Measurements from ENCODE around the gene TANC2.
A peak's percentile ranks its signal among the peaks of the same experiment; 100 is the strongest.

The TANC2 gene

DNA sequence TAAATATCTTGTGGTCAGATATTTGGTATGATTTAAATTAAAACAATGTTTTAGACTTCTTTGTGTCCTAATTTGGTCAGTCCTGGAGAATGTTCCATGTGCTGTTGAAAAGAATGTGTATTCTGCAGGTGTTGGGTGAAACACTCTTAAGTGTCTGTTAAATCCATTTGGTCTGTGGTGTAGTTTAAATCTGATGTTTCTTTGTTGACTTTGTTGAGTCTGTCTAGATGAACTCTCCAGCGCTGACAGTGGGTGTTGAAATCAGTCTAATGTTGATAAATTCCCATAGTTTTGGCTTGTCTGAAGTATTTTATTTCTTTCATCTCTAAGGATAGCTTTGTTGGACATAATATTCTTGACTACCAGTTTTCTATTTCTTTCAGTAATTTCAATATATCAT lies 18.8 kb downstream of the TANC2 start:
- H3K27me3 ChIP-seq (replicated peaks; ENCODE audit: control insufficient read depth, insufficient read depth, low read length): no peaks in the 10 kb centered on the region
- H3K9ac ChIP-seq (ENCODE audit: low read length): no peak overlapping the region
- peaks cover 15% of the 10 kb centered on the region for H3K9me3 ChIP-seq (ENCODE audit: control insufficient read depth, low read length)
- no peaks in the 10 kb centered on the region for H3K4me1 ChIP-seq (ENCODE audit: control insufficient read depth, insufficient read depth, low read length)
- no peak overlapping the region for H3K4me3 ChIP-seq (ENCODE audit: low read length)
- no peaks in the 10 kb centered on the region for H3K36me3 ChIP-seq (ENCODE audit: control insufficient read depth, insufficient read depth, low read length, severe bottlenecking)
- no peak for DNase-seq (ENCODE audit: low read depth)

DNA sequence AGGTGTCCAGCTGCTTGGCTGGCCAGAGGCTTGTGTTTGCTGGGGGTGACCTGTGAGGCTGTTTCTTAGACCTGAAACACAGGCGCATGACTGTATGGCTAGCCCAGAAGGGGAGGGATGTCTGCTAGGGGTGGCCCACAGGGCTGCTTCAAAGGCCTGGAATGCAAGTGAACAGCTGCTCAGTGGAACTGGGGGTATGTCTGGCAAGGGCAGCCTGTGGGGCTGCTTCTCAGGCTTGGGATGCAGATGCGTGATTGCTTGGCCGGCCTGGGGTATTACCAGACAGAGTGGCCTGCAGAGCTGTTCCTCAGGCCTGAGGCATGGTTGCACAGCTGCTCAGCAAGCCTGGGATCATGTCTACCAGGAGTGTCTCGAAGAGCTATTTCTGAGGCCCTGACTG lies 20.5 kb downstream of the TANC2 start:
- no peak for DNase-seq (ENCODE audit: low read depth)
- Histone ChIP-seq H3K4me3 (ENCODE audit: low read length) (no peak overlapping the region), H3K4me1 (ENCODE audit: control insufficient read depth, insufficient read depth, low read length) (no peaks in the 10 kb centered on the region), H3K9me3 (ENCODE audit: control insufficient read depth, low read length) (peaks cover 15% of the 10 kb centered on the region), H3K36me3 (ENCODE audit: control insufficient read depth, insufficient read depth, low read length, severe bottlenecking) (no peaks in the 10 kb centered on the region), H3K9ac (ENCODE audit: low read length) (no peak overlapping the region), H3K27me3 (replicated peaks; ENCODE audit: control insufficient read depth, insufficient read depth, low read length) (no peaks in the 10 kb centered on the region)

DNA sequence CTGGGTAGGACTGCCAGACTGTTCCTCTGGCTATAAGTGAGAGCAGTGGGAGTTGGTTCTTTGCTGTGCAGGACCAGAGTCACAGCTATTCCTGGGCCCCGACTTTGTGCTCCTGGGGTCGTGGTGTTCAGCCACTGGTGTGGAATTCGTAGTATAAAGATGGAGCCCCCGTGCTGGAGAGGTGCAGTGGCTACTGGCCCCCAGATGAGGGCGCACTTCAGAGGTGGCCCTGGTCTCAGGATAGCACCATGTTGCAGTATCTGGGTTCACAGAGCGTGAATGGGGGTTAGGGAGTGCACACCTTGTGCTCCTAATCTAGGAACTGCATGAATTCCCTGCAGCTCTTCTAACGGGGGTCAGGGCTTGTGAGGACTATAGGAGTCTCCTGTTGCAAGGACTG lies 21.1 kb downstream of the TANC2 start:
- Histone ChIP-seq H3K9ac (ENCODE audit: low read length) (no peak overlapping the region), H3K4me1 (ENCODE audit: control insufficient read depth, insufficient read depth, low read length) (no peaks in the 10 kb centered on the region), H3K36me3 (ENCODE audit: control insufficient read depth, insufficient read depth, low read length, severe bottlenecking) (no peaks in the 10 kb centered on the region), H3K9me3 (ENCODE audit: control insufficient read depth, low read length) (peaks cover 15% of the 10 kb centered on the region), H3K4me3 (ENCODE audit: low read length) (no peak overlapping the region), H3K27me3 (replicated peaks; ENCODE audit: control insufficient read depth, insufficient read depth, low read length) (no peaks in the 10 kb centered on the region)
- no peak for DNase-seq (ENCODE audit: low read depth)

DNA sequence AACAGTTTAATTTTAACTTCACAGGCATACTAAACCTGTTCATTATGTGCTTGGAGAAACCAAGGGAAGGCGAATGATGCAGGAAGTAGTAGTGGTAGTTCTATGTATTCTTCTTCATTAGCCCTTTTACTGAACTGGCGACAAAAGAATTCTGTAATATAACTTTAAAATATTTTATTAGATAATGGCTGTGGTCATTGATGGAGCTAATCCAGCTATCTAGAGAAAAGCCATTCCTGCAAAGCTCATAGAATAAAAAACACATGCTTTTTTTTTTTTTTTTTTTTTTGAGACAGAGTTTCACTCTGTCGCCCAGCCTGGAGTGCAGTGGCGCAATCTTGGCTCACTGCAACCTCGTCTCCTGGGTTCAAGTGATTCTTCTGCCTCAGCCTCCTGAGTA lies 23.5 kb downstream of the TANC2 start:
- no peaks in the 10 kb centered on the region for H3K36me3 ChIP-seq (ENCODE audit: control insufficient read depth, insufficient read depth, low read length, severe bottlenecking)
- no peak overlapping the region for H3K9ac ChIP-seq (ENCODE audit: low read length)
- H3K4me3 ChIP-seq (ENCODE audit: low read length): no peak overlapping the region
- H3K4me1 ChIP-seq (ENCODE audit: control insufficient read depth, insufficient read depth, low read length): no peaks in the 10 kb centered on the region
- peaks cover 6% of the 10 kb centered on the region for H3K9me3 ChIP-seq (ENCODE audit: control insufficient read depth, low read length)
- no peak for DNase-seq (ENCODE audit: low read depth)
- H3K27me3 ChIP-seq (replicated peaks; ENCODE audit: control insufficient read depth, insufficient read depth, low read length): no peaks in the 10 kb centered on the region

DNA sequence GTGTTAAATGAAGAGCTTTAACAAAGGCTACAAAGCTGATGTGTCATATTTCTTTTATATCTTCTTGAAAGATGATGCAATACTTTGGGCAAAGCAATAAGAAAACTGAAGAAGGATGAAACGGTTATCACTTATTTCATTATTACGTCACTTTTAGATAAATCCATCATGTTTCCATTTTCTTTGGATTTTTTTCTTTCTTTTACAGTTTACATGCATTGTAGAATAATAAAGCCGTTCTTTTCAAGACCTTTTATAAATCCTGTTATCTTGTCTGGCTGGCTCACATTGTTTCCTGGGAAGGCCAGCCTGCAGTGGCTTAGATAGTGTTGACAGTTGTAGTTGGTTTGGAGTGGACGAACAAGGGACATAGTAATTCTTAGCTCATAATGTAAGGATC lies 28.9 kb downstream of the TANC2 start:
- no peak overlapping the region for H3K4me3 ChIP-seq (ENCODE audit: low read length)
- no peaks in the 10 kb centered on the region for H3K27me3 ChIP-seq (replicated peaks; ENCODE audit: control insufficient read depth, insufficient read depth, low read length)
- no peaks in the 10 kb centered on the region for H3K9me3 ChIP-seq (ENCODE audit: control insufficient read depth, low read length)
- peaks cover 28% of the 10 kb centered on the region for H3K4me1 ChIP-seq (ENCODE audit: control insufficient read depth, insufficient read depth, low read length)
- DNase-seq (ENCODE audit: low read depth): no peak
- no peaks in the 10 kb centered on the region for H3K36me3 ChIP-seq (ENCODE audit: control insufficient read depth, insufficient read depth, low read length, severe bottlenecking)
- H3K9ac ChIP-seq (ENCODE audit: low read length): no peak overlapping the region

DNA sequence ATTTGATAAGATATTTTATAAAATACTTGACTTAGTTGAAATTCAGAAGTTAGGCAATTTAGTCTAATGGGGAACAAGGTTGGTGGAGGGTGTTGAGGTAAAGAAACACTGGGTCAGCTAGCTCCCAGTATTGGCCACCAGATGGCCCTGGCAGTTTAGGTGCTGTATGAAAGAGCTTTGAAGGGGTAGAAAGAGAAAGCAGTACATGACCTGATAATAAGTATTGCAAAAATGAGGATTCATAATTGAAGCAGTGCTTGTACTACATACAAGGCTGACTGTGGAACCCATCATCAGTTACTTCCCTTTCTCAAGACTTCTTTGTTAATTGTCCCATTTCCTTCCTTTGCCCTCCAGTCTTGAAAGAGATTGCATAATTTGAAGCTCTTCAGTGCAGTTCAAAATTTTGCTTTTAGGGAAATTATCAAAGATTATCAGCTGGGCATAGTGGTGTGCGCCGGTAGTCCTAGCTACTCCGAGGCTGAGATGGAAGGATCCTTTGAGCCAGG lies 29.4 kb downstream of the TANC2 start:
- peak; percentile 17 for DNase-seq (ENCODE audit: low read depth)

DNA sequence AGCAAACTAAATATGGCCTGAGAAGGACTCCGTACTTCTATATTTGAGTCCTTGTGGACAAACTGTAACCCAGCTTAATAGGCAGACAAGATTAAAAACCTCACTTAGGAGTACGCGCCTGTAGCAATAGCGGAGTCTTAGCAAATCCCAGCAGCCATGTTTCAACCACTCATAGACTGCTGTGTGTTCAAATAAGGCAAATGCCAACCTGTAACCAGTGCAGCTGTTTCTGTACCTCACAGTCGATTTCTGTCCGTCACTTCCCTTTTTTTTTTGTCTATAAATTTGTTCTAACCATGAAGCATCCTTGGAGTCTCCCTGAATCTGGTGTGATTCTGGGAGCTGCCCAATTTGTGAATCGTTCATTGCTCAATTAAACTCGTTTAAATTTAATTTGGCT lies 30.2 kb downstream of the TANC2 start:
- no peaks in the 10 kb centered on the region for H3K36me3 ChIP-seq (ENCODE audit: control insufficient read depth, insufficient read depth, low read length, severe bottlenecking)
- no peaks in the 10 kb centered on the region for H3K27me3 ChIP-seq (replicated peaks; ENCODE audit: control insufficient read depth, insufficient read depth, low read length)
- H3K4me1 ChIP-seq (ENCODE audit: control insufficient read depth, insufficient read depth, low read length): peaks cover 28% of the 10 kb centered on the region
- H3K4me3 ChIP-seq (ENCODE audit: low read length): no peak overlapping the region
- no peak overlapping the region for H3K9ac ChIP-seq (ENCODE audit: low read length)
- no peak for DNase-seq (ENCODE audit: low read depth)
- H3K9me3 ChIP-seq (ENCODE audit: control insufficient read depth, low read length): no peaks in the 10 kb centered on the region

More for the DNA sequence above, 29.4 kb downstream of the TANC2 start:
- H3K4me1 ChIP-seq (ENCODE audit: control insufficient read depth, insufficient read depth, low read length): peaks cover 28% of the 10 kb centered on the region
- H3K9ac ChIP-seq (ENCODE audit: low read length): no peak overlapping the region
- H3K4me3 ChIP-seq (ENCODE audit: low read length): no peak overlapping the region
- H3K27me3 ChIP-seq (replicated peaks; ENCODE audit: control insufficient read depth, insufficient read depth, low read length): no peaks in the 10 kb centered on the region
- no peaks in the 10 kb centered on the region for H3K36me3 ChIP-seq (ENCODE audit: control insufficient read depth, insufficient read depth, low read length, severe bottlenecking)
- no peaks in the 10 kb centered on the region for H3K9me3 ChIP-seq (ENCODE audit: control insufficient read depth, low read length)

DNA sequence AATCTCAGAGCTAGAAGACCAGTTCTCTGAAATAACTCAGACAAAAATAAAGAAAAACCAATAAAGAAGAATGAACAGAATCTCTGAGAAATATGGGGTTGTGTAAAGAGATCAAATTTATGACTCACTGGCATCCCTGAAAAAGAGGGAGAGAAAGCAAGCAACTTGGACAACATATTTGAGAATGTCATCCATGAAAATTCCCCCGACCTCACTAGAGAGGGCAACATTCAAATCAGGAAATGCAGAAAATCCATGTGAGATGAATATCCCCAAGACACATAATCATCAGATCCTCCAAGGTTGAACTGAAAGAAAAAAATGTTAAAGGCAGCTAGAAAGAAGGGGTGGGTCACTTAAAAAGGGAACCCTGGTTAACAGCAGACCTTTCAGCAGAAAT lies 32.1 kb downstream of the TANC2 start:
- peaks cover 28% of the 10 kb centered on the region for H3K4me1 ChIP-seq (ENCODE audit: control insufficient read depth, insufficient read depth, low read length)
- no peaks in the 10 kb centered on the region for H3K9me3 ChIP-seq (ENCODE audit: control insufficient read depth, low read length)
- no peak overlapping the region for H3K9ac ChIP-seq (ENCODE audit: low read length)
- no peaks in the 10 kb centered on the region for H3K27me3 ChIP-seq (replicated peaks; ENCODE audit: control insufficient read depth, insufficient read depth, low read length)
- H3K36me3 ChIP-seq (ENCODE audit: control insufficient read depth, insufficient read depth, low read length, severe bottlenecking): no peaks in the 10 kb centered on the region
- no peak overlapping the region for H3K4me3 ChIP-seq (ENCODE audit: low read length)
- peak; percentile 10 for DNase-seq (ENCODE audit: low read depth)

DNA sequence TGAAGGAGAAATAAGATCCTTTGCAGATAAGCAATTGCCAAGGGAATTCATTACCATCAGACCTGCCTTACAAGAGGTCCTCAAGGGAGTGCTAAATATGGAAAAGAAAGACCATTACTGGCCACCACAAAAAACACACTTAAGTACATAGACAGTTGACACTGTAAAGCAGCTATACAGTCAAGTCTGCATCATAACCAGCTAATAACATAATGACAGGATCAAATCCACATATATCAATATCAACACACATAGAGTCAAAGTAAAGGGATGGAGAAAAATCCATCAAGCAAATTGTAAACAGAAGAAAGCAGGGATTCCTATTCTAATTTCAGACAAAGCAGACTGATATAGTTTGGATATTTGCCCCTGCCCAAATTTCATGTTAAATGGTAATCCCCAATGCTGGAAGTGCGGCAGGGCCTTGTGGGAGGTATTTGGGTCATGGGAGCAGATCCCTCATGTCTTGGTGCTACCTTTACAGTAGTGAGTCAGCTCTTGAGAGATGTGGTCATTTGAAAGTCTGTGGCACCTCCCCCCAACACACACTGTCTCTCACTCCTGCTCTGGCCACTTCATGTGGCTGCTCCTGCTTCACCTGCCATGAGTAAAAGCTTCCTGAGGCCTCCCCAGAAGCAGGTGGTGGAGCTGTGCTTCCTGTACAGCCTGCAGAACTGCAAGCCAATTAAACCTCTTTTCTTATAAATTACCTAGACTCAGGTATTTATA lies 32.8 kb downstream of the TANC2 start:
- H3K9me3 ChIP-seq (ENCODE audit: control insufficient read depth, low read length): no peaks in the 10 kb centered on the region
- H3K27me3 ChIP-seq (replicated peaks; ENCODE audit: control insufficient read depth, insufficient read depth, low read length): no peaks in the 10 kb centered on the region
- no peak for DNase-seq (ENCODE audit: low read depth)
- H3K4me3 ChIP-seq (ENCODE audit: low read length): no peak overlapping the region
- H3K9ac ChIP-seq (ENCODE audit: low read length): no peak overlapping the region
- H3K36me3 ChIP-seq (ENCODE audit: control insufficient read depth, insufficient read depth, low read length, severe bottlenecking): no peaks in the 10 kb centered on the region
- H3K4me1 ChIP-seq (ENCODE audit: control insufficient read depth, insufficient read depth, low read length): peaks cover 28% of the 10 kb centered on the region

DNA sequence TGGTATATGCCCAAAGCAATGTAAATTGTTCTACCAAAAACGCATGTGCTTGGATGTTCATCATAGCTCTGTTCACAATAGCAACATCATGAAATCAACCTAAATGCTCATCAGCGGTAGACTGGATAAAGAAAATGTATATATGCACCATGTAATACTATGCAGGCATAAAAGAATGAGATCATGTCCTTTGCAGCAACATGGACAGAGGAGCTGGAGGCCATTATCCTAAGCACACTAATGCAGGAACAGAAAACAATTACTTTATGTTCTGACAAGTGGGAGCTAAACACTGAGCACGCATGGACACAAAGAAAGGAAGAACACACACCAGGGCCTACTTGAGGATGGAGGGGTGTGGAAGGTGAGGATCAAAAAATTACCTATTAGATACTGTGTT lies 33.7 kb downstream of the TANC2 start:
- no peaks in the 10 kb centered on the region for H3K9me3 ChIP-seq (ENCODE audit: control insufficient read depth, low read length)

DNA sequence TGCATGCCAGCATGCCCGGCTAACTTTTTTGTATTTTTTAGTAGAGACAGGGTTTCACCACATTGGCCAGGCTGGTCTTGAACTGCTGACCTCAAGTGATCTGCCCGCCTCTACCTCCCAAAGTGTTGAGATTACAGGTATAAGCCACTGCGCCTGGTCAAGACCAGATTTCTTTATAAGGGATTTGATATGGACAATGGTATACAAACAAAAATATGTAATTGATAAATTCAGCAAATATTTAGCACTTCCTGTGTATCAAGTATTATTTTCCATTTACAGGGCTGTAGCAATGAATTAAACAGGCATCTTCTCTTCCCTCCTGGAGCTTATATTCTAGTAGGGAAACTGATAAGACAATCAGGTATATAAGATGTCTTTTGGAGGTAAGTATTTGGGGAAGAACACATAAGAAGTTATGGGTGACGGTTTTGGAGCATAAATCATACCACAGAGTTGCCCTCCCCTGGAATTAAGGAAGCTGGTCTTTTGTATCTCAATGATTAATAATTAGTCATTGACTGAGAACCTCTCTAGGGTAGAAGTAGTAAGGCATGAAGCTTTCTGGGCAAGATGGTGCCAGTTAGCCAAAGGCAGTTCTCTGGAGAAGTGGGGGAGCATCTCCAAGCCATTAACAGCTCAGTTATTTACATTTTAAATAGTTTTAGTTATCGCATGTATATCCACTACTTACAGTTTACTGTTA lies 35.8 kb downstream of the TANC2 start:
- Histone ChIP-seq H3K9me3 (ENCODE audit: control insufficient read depth, low read length) (no peaks in the 10 kb centered on the region), H3K4me1 (ENCODE audit: control insufficient read depth, insufficient read depth, low read length) (peaks cover 12% of the 10 kb centered on the region), H3K27me3 (replicated peaks; ENCODE audit: control insufficient read depth, insufficient read depth, low read length) (no peaks in the 10 kb centered on the region), H3K9ac (ENCODE audit: low read length) (no peak overlapping the region), H3K4me3 (ENCODE audit: low read length) (no peak overlapping the region), H3K36me3 (ENCODE audit: control insufficient read depth, insufficient read depth, low read length, severe bottlenecking) (no peaks in the 10 kb centered on the region)
- no peak for DNase-seq (ENCODE audit: low read depth)

More for the DNA sequence above, 33.7 kb downstream of the TANC2 start:
- Histone ChIP-seq H3K36me3 (ENCODE audit: control insufficient read depth, insufficient read depth, low read length, severe bottlenecking) (no peaks in the 10 kb centered on the region), H3K4me3 (ENCODE audit: low read length) (no peak overlapping the region), H3K4me1 (ENCODE audit: control insufficient read depth, insufficient read depth, low read length) (peaks cover 26% of the 10 kb centered on the region), H3K9ac (ENCODE audit: low read length) (no peak overlapping the region), H3K27me3 (replicated peaks; ENCODE audit: control insufficient read depth, insufficient read depth, low read length) (no peaks in the 10 kb centered on the region)
- no peak for DNase-seq (ENCODE audit: low read depth)

Data from adipocyte (in vitro differentiated cells).